ENCODE measurements around the gene IP6K2.
"Not testable (repeated sequence)": the region's sequence is repeated elsewhere in the genome, so short reads cannot be mapped to it uniquely, and the experiment has no call there.

Gene IP6K2

GRCh38 chr3:48716982-48717746 is at the start of gene IP6K2:
TSS of gene IP6K2 (minus strand) at chr3:48717221. CDS start at chr3:48695291, 21,930 bp downstream.
- DNase-seq (ENCODE audit: low read depth), result peak; percentile 99

- DNase-seq (ENCODE audit: low read depth), result no peak
Observed at GRCh38 chr3:48765376-48765775, 48.4 kb upstream of the IP6K2 start.

GRCh38 chr3:48762816-48763215 is 45.8 kb upstream of the IP6K2 start:
- DNase-seq (ENCODE audit: low read depth), result no peak

GRCh38 chr3:48759991-48760540 is 43.0 kb upstream of the IP6K2 start:
- DNase-seq (ENCODE audit: low read depth), result not testable (repeated sequence)

GRCh38 chr3:48759531-48759930 is 42.5 kb upstream of the IP6K2 start:
- not testable (repeated sequence) for DNase-seq (ENCODE audit: low read depth)

GRCh38 chr3:48759071-48759470 is 42.0 kb upstream of the IP6K2 start:
- no peak for DNase-seq (ENCODE audit: low read depth)

GRCh38 chr3:48756640-48757039 is 39.6 kb upstream of the IP6K2 start:
- no peak for DNase-seq (ENCODE audit: low read depth)

GRCh38 chr3:48750856-48751255 is 33.8 kb upstream of the IP6K2 start:
- DNase-seq (ENCODE audit: low read depth), result no peak

GRCh38 chr3:48748754-48749153 is 31.7 kb upstream of the IP6K2 start:
- no peak for DNase-seq (ENCODE audit: low read depth)

GRCh38 chr3:48747706-48748105 is 30.7 kb upstream of the IP6K2 start:
- DNase-seq (ENCODE audit: low read depth), result no peak

GRCh38 chr3:48747015-48747615 is 30.1 kb upstream of the IP6K2 start:
- no peak for DNase-seq (ENCODE audit: low read depth)

GRCh38 chr3:48743773-48744172 is 26.8 kb upstream of the IP6K2 start:
- DNase-seq (ENCODE audit: low read depth), result no peak

GRCh38 chr3:48741226-48741625 is 24.2 kb upstream of the IP6K2 start:
- not testable (repeated sequence) for DNase-seq (ENCODE audit: low read depth)

- no peak for DNase-seq (ENCODE audit: low read depth)
Observed at GRCh38 chr3:48739955-48740823, 23.2 kb upstream of the IP6K2 start.

GRCh38 chr3:48739617-48739954 is 22.6 kb upstream of the IP6K2 start:
- no peak for DNase-seq (ENCODE audit: low read depth)

GRCh38 chr3:48738926-48739616 is 22.1 kb upstream of the IP6K2 start:
- no peak for DNase-seq (ENCODE audit: low read depth)

GRCh38 chr3:48738144-48738536 is 21.1 kb upstream of the IP6K2 start:
- no peak for DNase-seq (ENCODE audit: low read depth)

GRCh38 chr3:48735075-48735767 is 18.2 kb upstream of the IP6K2 start:
- DNase-seq (ENCODE audit: low read depth), result not testable (repeated sequence)

- DNase-seq (ENCODE audit: low read depth), result not testable (repeated sequence)
Observed at GRCh38 chr3:48734541-48734940, 17.5 kb upstream of the IP6K2 start.

GRCh38 chr3:48733752-48734518 is 16.9 kb upstream of the IP6K2 start:
- not testable (repeated sequence) for DNase-seq (ENCODE audit: low read depth)

Measured in stimulated activated CD8-positive, alpha-beta memory T cell treated with anti-CD3 and anti-CD28 coated beads, Interleukin-15, amount 100 ng/mL, for 1 hour (primary cell).